AG10803 (cell line): ENCODE measurements around the gene CCT8.
"Not testable (repeated sequence)": the region's sequence is repeated elsewhere in the genome, so short reads cannot be mapped to it uniquely, and the experiment has no call there.

ENCODE experiments used
- DNase-seq: peaks from one replicate; pipeline ENCODE4 v3.0.0; 2010; ENCODE audit warnings: low read depth
- H3K4me3 ChIP-seq: 2 replicates; pipeline ENCODE4 v1.5.1; 2011; ENCODE audit warnings: mild to moderate bottlenecking, low read length, control low read depth
- CTCF ChIP-seq: conservative IDR thresholded peaks from 2 replicates; pipeline ENCODE4 v1.5.1; 2011; ENCODE audit warnings: mild to moderate bottlenecking, low read length, control low read depth, inconsistent platforms

The CCT8 gene

GRCh38 chr21:29018540-29018939 lies 54.9 kb downstream of the CCT8 start:
- no peak for TF ChIP-seq CTCF
- H3K4me3 ChIP-seq: peak overlapping the region; percentile 92
- peak; percentile 22 for DNase-seq

GRCh38 chr21:29017639-29018237 lies 55.7 kb downstream of the CCT8 start:
- H3K4me3 ChIP-seq: peak overlapping the region; percentile 92
- no peak for DNase-seq
- TF ChIP-seq CTCF: no peak

GRCh38 chr21:29011236-29011635 lies 62.2 kb downstream of the CCT8 start:
- DNase-seq, H3K4me3 ChIP-seq: not testable (repeated sequence)

GRCh38 chr21:29008367-29008766 lies 65.1 kb downstream of the CCT8 start:
- TF ChIP-seq CTCF: no peak
- DNase-seq: no peak

GRCh38 chr21:29007810-29008209 lies 65.6 kb downstream of the CCT8 start:
- no peak for TF ChIP-seq CTCF
- no peak overlapping the region for H3K4me3 ChIP-seq
- DNase-seq: no peak

More at GRCh38 chr21:29008367-29008766, 65.1 kb downstream of the CCT8 start:
- H3K4me3 ChIP-seq: no peak overlapping the region

- TF ChIP-seq CTCF: no peak
- DNase-seq: no peak
- H3K4me3 ChIP-seq: no peak overlapping the region
Observed at GRCh38 chr21:29007135-29007534, 66.3 kb downstream of the CCT8 start.
